ENCODE data around the gene MAML1.

MAML1 gene

GRCh38 chr5:179793468-179794139, 61.0 kb downstream of the MAML1 start, which contains the start of gene LTC4S:
Gene LTC4S, plus strand, starts transcription at chr5:179793986. Its CDS starts 95 bp downstream, at chr5:179794081.
- DNase-seq (ENCODE audit: low read depth in 2 of 2), result peak in 1 of 2 experiments; percentile 5

GRCh38 chr5:179794171-179794570, 61.5 kb downstream of the MAML1 start:
- no peak for DNase-seq (ENCODE audit: low read depth in 2 of 2)

- DNase-seq (ENCODE audit: low read depth in 2 of 2), result no peak
Observed at GRCh38 chr5:179794575-179794974, 62.0 kb downstream of the MAML1 start.

- DNase-seq (ENCODE audit: low read depth in 2 of 2), result no peak
Observed at GRCh38 chr5:179795049-179795862, 62.6 kb downstream of the MAML1 start.

GRCh38 chr5:179795863-179796833, 63.5 kb downstream of the MAML1 start:
- DNase-seq (ENCODE audit: low read depth in 2 of 2), result no peak

GRCh38 chr5:179796877-179797608, 64.4 kb downstream of the MAML1 start:
- no peak for DNase-seq (ENCODE audit: low read depth in 2 of 2)

- DNase-seq (ENCODE audit: low read depth in 2 of 2), result no peak
Observed at GRCh38 chr5:179797741-179798140, 65.1 kb downstream of the MAML1 start.

GRCh38 chr5:179798144-179798770, 65.6 kb downstream of the MAML1 start:
- no peak for DNase-seq (ENCODE audit: low read depth in 2 of 2)

- DNase-seq (ENCODE audit: low read depth in 2 of 2), result no peak
Observed at GRCh38 chr5:179798771-179799643, 66.4 kb downstream of the MAML1 start.

- no peak for DNase-seq (ENCODE audit: low read depth in 2 of 2)
Observed at GRCh38 chr5:179799644-179799973, 67.0 kb downstream of the MAML1 start.

GRCh38 chr5:179800071-179800695, 67.6 kb downstream of the MAML1 start:
- DNase-seq (ENCODE audit: low read depth in 2 of 2), result no peak

- DNase-seq (ENCODE audit: low read depth in 2 of 2), result no peak
Observed at GRCh38 chr5:179800696-179801201, 68.1 kb downstream of the MAML1 start.

GRCh38 chr5:179801304-179802206, 68.9 kb downstream of the MAML1 start:
- DNase-seq (ENCODE audit: low read depth in 2 of 2), result no peak

- DNase-seq (ENCODE audit: low read depth in 2 of 2), result no peak
Observed at GRCh38 chr5:179802207-179802883, 69.7 kb downstream of the MAML1 start.

GRCh38 chr5:179802950-179803562, 70.4 kb downstream of the MAML1 start:
- DNase-seq (ENCODE audit: low read depth in 2 of 2), result no peak

- DNase-seq (ENCODE audit: low read depth in 2 of 2), result no peak
Observed at GRCh38 chr5:179803651-179804554, 71.3 kb downstream of the MAML1 start.
